HG02938 (cell line): ENCODE measurements around the gene PRTN3.

ENCODE experiments used
- ATAC-seq: cut with Tn5 transposase; IDR thresholded peaks from one replicate; pipeline ENCODE4 v1.9.1; 2021; ENCODE audit warnings: mild to moderate bottlenecking, moderate library complexity; ENCODE audit not compliant: unreplicated experiment

The PRTN3 gene

GRCh38 chr19:802498-803098 lies 38.2 kb upstream of the PRTN3 start:
- ATAC-seq, result no peak

GRCh38 chr19:803099-803561 lies 37.7 kb upstream of the PRTN3 start:
- no peak for ATAC-seq

GRCh38 chr19:803686-804418 lies 36.9 kb upstream of the PRTN3 start:
- ATAC-seq, result no peak

GRCh38 chr19:804419-805165 lies 36.2 kb upstream of the PRTN3 start:
- no peak for ATAC-seq

- no peak for ATAC-seq
Measured at GRCh38 chr19:805166-805551, 35.6 kb upstream of the PRTN3 start.

- ATAC-seq, result no peak
Measured at GRCh38 chr19:805600-806550, 34.9 kb upstream of the PRTN3 start.

GRCh38 chr19:806815-807421 lies 33.9 kb upstream of the PRTN3 start:
- ATAC-seq, result no peak

GRCh38 chr19:807627-808422 lies 33.0 kb upstream of the PRTN3 start:
- no peak for ATAC-seq

GRCh38 chr19:808423-808775 lies 32.4 kb upstream of the PRTN3 start:
- no peak for ATAC-seq

GRCh38 chr19:810077-810855 lies 30.5 kb upstream of the PRTN3 start:
- no peak for ATAC-seq

GRCh38 chr19:810883-811489 lies 29.8 kb upstream of the PRTN3 start:
- ATAC-seq, result no peak

- no peak for ATAC-seq
Measured at GRCh38 chr19:811506-812048, 29.2 kb upstream of the PRTN3 start.

GRCh38 chr19:812049-812746 lies 28.6 kb upstream of the PRTN3 start:
- no peak for ATAC-seq

- no peak for ATAC-seq
Measured at GRCh38 chr19:812747-813218, 28.0 kb upstream of the PRTN3 start.

GRCh38 chr19:813219-814151 lies 27.3 kb upstream of the PRTN3 start:
- no peak for ATAC-seq
